H54 (cell line): ENCODE results near the gene CCDC201.
"Not testable (repeated sequence)": the region's sequence is repeated elsewhere in the genome, so short reads cannot be mapped to it uniquely, and the experiment has no call there.

Experiments used
- DNase-seq: peaks from one replicate; pipeline ENCODE4 v3.0.0; 2011; ENCODE audit warnings: low spot score, mixed read lengths; ENCODE audit not compliant: insufficient read length
- FAIRE-seq: peaks from 3 replicates; lab custom pipeline; 2011; peaks lifted over from hg19 to GRCh38; lab: Jason Lieb, UNC
- POLR2A ChIP-seq: IDR thresholded peaks from 2 replicates; pipeline ENCODE4 v1.6.1; 2011; ENCODE audit warnings: low read depth, mild to moderate bottlenecking, low read length

The CCDC201 gene

DNA sequence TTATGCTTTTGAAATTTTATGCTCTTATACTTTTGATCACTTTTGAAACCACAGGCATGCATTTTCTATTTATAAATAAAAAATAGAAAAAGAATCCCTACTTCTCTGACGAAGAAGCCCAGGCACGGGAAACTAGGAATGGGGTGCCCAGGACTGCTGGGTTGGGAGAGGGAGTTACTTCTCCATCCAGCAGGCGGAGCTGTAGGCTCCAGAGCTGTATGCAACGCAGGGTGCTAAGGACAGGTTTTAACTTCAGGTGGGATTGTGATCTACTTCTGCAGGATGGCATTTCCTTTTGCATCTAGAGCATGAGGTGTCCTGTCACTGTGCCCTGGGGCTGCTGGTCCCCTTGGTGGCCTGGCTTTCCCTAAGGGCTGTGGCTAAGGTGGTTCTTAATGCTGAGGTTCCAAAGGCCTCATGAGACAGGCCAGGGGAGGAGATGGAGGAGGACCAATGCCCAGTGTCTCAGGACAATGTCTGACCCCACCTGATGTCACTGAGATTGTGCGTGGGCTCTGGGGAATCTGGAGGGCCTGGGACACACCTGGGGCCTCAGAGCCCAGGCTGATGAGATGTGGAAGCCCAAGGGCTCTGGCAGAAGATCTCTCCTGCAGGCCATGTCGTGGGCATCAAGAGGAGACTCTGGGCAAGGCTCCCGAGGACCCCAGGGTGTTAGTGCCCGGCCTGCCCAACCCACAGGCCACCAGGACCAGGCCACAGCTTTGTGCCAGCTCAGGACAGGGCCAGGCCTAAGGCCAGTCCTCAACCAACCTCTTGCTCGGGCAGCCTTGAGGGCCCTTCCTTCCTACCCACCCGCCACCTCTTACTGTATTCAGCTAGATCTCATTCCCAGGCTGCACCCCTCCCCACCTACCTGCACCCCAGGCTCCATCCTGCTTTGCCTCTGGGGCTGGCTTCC lies 507 bp downstream of the CCDC201 start:
- TF ChIP-seq POLR2A, result no peak
- FAIRE-seq (no peak), DNase-seq (no peak)

DNA sequence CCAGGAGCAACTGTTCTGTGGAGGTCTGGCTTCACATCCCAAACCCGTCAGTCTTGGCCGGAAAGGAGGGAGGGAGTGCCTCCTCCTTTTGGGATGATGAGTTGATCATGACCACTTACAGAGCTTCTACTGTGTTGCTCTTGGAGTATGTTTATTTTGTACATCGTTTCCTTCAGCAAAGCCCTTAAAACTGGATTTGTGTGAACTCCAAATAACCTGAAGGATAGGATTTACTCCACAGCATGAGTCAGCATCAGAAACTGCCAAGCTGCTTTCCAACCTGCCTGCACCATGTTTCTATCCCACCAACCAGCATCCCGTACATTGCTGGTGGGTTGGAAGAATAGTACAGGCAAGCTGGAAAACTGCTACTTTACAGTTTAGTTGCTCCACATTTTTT lies 3.5 kb downstream of the CCDC201 start:
- no peak for TF ChIP-seq POLR2A
- FAIRE-seq, result no peak
- no peak for DNase-seq

DNA sequence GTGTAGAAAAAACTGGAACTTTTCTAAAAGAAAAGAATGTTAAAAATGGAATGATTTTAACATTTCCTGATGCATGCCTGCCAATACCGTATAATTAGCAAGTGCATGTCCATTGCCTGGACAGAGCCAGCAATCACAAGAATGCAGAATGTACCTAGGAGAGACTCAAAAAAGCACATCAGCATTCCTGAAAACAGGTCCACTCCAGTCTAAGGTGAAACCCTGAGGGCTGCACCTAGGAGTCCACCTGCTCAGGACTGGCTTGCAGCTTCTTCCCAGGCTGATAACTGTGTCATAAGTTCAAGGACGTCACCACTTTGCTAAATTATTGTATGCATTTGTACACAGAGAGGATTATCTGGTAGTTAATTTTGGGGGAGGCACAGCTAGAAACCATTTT lies 5.4 kb downstream of the CCDC201 start:
- FAIRE-seq, result no peak
- no peak for DNase-seq
- TF ChIP-seq POLR2A, result no peak

DNA sequence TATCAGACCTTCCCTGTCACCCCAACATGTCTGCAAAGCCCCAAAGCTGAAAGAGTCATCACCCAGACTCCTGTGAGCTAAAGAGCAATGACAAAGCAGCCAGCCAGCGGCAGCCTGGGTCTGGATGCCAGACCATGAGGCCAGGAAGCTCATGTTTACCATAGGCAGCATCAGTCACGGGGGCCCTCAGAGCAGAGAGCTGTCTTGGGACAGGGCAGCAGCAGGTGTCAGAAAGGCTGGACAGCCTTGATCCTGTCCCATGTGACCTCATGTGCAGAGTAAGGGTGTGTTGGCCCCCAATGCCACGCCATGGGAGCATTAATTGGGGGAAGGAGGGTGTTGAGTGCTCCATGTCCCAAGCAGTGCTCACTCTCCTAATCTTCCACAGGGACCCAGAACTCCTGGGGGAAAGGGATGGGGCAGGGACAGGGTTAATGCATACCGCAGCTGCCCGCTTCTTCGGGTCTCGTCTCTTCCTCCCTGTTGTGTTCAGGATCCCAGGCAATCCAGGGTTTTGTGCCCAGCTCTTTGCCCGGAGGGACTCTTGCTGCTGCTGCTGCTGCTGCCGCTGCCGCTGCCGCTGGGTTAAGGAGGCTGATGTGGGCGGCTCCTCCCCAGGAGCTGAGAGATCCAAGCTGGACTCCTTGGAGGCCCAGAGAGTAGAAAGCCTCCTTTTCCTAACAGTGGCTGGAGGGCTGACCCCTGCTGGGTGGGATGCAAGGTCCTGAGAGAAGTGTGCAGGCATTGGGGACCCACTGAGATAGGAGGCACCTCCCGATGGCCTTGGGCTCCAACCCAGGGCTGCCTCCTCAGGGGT lies 7.1 kb downstream of the CCDC201 start:
- FAIRE-seq (no peak), DNase-seq (no peak)
- no peak for TF ChIP-seq POLR2A

DNA sequence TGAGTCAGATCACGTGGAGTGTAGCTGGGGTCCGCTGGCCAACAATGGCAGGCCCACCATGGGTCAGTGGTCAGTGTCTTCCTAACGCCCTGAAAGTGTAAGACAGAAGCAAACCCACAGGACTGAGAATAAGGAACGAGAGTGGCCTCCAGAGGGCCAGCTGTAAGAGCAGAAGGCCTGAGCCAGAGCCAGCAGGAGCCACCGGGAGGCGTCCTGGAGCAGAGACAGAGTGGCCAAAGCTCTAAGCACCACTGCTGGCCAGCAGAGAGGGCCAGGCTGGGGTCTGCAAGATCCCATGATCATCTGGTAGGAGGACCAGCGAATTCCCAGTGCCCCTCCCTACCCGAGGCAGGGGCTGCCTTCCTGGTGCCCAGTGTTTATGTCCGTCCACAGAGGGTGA lies 9.2 kb downstream of the CCDC201 start:
- FAIRE-seq, result no peak
- TF ChIP-seq POLR2A, result no peak

DNA sequence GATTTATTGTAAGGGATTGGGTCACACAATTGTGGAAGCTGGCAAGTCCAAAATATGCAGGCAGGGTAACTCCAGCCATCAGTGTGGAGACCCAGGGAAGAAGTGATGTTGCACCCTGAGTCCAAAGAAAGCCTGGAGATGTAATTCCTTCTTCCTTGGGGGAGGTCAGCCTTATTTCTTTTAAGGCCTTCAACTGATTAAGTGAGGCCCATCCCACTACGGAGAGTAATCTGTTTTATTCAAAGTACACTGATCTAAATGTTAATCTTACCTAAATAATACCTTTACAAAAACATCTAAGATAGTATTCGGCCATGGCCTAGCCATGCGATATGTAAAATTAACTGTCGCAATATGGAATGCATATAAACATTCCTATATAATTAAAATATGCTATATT lies 16.0 kb downstream of the CCDC201 start:
- not testable (repeated sequence) for DNase-seq, FAIRE-seq

More for the DNA sequence above, 9.2 kb downstream of the CCDC201 start:
- DNase-seq, result no peak

DNA sequence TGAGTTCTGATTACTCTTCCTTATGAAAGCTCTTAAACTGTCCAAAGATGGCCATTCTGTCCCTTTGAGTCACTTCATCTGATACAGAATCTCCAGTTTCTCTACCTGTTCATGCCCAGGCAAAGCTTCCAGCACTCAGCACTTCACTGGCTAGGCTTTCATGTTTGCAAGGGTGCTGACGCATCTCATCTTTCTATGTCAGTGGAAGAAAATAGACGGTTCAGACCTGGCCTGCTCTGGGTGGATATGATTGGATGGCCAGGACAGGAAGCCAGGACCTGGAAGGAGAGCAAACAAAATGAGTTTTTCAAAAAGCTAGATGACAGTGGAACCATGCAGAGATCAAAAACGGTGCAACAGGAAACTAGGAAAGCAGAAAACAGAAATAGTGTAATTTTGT lies 17.2 kb downstream of the CCDC201 start:
- not testable (repeated sequence) for DNase-seq, FAIRE-seq

DNA sequence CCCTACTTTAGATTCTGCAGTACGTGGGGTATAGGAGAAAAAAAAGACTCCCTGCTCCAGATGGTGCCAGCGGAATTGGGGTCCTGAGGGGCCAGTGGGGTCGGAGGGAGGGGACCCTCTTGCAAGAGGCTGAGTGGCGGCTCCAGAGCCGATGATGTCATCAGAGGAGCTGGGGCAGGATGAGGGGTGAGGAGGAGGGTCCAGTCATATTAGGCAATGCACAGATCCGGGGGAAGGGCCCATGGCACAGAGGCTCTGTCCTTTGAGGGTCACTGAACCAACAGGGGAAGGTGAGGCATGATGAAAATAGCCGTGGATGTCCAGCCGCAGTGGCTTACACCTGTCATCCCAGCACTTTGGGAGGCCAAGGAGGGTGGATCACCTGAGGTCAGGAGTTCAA lies 19.4 kb downstream of the CCDC201 start:
- not testable (repeated sequence) for FAIRE-seq, DNase-seq

DNA sequence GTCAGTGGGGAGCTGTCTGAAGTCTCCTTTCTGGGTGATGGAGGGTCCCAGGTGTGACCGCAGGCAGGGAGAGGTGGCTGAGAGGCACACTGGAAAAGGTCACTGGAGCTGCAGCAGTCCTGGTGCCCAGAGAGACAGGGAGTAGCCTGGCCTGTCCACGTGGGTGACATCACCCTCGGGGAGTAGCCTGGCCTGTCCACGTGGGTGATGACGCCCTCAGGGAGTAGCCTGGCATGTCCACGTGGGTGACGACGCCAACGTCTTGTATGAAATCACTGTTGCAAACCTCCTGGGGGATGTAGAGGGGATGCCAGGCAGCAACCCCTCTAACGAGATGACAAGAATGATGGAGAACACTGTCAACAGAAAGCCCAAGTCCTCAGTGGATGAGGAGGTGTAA lies 19.9 kb downstream of the CCDC201 start:
- FAIRE-seq, DNase-seq: not testable (repeated sequence)

DNA sequence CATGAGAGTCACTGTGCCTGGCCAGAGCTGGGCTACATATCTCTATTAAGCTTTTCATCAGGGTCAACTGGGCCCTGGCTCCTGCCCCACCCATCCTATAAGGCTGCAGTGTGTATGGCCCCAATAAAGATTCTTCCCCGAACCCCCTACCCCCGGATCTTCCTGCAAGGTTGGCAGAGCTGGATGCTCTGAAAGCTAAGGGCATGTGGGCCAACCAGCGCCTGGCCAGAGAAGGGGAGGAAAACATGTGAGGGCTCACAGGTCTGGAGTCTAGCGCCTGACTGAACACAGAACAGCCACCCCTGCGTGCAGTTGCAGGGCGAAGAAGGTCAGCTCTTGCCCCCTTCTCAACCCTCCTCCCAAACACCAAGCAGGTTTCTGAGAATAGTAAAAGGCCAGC lies 24.1 kb downstream of the CCDC201 start:
- FAIRE-seq, DNase-seq: not testable (repeated sequence)

DNA sequence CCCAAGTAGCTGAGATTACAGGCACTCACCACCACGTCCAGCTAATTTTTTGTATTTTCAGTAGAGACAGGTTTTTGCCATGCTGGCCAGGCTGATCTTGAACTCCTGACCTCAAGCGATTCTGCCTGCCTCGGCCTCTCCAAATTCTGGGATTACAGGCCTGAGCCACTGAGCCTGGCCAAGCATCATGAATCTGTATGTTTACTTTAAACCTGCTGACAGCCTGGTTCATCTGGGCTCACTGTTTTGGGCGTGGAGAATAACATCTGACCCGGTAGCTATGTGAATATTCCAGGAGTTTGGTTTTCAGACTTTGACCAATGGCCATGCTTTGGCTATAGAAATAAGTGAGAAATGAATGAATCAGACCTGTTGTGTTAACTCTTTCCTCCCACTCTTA lies 26.3 kb downstream of the CCDC201 start:
- not testable (repeated sequence) for DNase-seq, FAIRE-seq

DNA sequence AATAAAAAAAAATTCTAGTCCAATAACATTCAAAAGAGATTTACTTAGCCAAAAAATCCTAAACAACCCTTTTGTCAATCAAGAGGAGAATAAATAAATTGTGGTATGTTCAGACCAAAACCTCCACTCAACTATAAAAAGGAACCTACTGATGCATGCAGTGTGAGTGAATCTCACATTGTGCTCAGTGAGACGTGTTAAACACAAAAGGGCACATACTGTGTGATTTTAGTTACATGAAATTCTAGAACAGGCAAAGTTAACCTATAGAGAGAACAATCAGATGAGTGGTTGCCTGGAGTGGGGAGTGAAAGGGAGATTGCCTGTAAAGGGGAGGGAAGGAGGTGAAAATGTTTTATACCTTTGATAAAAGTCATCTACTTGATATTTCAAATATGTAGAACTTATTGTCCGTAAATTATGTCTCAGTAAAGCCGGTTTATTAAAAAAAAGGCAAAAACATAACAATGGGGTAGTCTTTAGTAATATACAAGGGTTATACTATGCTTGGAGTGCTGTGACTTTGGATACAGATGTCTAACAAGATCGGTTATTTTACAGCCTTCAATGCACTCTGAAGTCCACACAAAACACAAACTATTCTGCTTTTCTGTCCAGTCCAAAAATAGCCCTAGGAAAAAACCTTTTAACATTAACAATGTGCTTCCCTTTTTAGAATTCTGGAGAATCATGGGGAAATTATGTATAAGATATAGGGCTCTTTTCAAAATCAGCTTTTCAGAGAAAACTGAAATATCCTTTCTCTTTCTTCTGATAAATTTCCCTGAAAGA lies 30.8 kb downstream of the CCDC201 start:
- FAIRE-seq, DNase-seq: not testable (repeated sequence)

DNA sequence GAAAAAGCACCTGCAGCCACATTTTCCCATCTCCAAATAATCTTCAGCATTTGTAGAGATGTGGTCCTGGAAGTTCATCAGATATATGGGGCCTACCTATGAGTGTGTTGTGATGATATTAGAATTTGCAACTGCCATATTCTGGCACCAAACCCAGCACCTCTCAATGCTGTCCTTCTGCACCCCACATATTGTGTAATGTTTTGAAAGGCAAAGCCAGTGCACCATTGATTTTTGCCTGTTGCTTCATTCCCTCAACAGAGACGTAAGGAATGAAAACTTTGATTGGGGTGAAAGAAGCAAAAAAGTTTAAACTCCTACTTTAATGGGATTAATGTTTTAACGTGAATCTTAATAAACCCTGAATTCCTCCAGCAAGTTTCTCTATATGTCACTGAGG lies 34.0 kb downstream of the CCDC201 start:
- FAIRE-seq, DNase-seq: not testable (repeated sequence)

DNA sequence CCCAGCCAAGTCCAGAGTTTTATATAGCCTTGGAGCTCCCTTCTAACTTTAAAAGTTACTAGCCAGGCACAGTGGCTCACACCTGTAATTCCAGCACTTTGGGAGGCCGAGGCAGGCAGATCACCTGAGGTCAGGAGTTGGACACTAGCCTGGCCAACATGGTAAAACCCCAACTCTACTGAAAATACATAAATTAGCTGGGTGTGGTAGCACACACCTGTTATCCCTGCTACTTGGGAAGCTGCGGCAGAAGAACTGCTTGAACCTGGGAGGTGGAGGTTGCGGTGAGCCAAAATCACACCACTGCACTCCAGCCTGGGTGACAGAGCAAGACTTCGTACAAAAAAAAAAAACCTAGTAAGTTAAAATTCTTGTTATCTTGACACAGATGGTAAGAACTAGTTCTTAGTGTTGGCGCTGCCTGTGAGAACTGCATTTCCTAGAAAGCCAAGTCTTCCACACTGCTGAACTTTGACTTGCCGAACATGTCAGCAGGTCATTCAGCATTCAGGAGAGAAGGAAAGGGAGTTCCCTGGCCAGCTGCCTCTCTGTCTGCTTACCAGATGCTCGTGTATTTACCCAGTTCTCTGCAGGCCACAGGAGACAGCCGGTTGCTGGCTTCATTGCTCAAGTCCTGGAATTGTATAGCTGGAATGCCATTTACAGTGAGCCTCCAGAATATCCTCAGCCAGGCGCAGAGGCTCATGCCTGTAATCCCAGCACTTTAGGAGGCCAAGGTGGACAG lies 40.3 kb downstream of the CCDC201 start:
- not testable (repeated sequence) for FAIRE-seq

DNA sequence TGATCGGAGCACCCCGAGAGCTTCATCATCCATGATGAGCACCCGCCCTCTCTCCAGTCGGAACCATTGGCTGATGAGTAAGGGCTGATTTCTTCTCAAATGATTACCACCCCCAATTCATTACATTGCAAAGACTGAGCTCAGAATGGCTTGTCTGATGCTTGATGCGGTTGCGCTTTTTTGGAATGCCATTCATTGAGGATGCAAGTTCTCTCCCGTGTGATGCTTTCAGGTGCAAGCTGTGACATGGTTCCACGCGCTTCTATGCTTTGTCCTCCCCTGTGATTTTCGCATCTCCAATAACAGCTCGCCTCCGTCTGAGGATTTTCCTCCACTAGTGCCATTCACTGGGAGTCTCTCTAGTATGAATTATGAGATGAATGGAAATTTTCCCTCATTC lies 43.0 kb downstream of the CCDC201 start:
- not testable (repeated sequence) for FAIRE-seq

More for the DNA sequence above, 40.3 kb downstream of the CCDC201 start:
- not testable (repeated sequence) for DNase-seq

DNA sequence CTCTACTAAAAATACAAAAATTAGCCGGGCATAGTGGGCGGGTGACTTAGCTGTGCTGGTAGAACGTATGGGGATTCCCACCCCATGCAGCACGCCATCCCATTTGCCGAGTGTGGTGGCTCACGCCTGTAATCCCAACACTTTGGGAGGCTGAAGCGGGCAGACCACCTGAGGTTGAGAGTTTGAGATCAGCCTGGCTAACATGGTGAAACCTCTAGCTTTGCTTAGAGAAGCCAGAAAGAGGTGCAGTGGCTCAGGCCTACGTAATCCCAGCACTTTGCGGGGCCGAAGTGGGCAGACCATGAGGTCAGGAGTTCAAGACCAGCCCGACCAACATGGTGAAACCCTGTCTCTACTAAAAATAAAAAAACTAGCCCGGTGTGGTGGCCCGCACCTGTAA lies 45.2 kb downstream of the CCDC201 start:
- DNase-seq, FAIRE-seq: not testable (repeated sequence)

More for the DNA sequence above, 43.0 kb downstream of the CCDC201 start:
- DNase-seq, result not testable (repeated sequence)

DNA sequence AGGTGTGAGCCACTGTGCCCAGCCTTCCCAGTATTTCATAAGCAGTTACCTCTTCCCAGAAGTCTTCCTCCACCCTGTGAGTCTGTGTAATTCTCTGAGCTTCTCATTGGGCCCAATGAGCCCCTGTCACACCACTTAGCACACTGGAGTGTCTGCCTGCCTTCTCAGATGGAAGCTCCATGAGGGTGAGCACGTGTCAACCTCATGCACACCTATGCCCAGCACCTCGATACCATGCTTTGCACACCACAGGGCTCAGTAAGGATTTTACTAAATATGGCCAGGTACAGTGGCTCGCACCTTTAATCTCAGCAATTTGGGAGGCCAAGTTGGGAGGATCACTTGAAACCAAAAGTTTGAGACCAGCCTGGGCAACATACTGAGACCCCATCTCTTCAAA lies 46.3 kb downstream of the CCDC201 start:
- not testable (repeated sequence) for DNase-seq, FAIRE-seq

DNA sequence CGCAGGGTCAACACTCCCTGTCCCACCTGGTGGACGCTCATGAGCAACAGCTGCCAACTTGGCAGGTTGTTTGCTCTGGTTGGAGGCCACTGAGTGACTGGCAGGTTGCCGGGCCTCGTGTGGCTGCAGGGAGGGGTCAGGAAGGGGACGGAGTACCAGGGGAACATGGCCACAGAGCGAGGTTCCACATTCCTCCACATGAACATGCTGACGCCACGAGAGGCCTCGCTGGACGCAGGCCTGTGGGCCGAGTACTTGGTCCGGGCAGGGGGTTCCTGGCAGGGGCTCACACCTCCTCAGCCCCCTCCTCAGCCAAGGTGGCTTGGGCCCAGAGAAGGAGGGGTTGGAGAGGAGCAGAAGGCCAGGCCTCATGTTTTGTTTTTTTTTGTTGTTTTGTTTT lies 54.1 kb downstream of the CCDC201 start:
- DNase-seq, FAIRE-seq: not testable (repeated sequence)
